AML-193 (cell line): ENCODE measurements around the gene CTDSP2.
A peak's percentile ranks its signal among the peaks of the same experiment; 100 is the strongest.
"Not testable (repeated sequence)": the region's sequence is repeated elsewhere in the genome, so short reads cannot be mapped to it uniquely, and the experiment has no call there.

ENCODE experiments used
- DNase-seq, 2 experiments: peaks; one replicate each; lab custom pipeline; 2025; lab: John Stamatoyannopoulos, UW

Gene CTDSP2

DNA sequence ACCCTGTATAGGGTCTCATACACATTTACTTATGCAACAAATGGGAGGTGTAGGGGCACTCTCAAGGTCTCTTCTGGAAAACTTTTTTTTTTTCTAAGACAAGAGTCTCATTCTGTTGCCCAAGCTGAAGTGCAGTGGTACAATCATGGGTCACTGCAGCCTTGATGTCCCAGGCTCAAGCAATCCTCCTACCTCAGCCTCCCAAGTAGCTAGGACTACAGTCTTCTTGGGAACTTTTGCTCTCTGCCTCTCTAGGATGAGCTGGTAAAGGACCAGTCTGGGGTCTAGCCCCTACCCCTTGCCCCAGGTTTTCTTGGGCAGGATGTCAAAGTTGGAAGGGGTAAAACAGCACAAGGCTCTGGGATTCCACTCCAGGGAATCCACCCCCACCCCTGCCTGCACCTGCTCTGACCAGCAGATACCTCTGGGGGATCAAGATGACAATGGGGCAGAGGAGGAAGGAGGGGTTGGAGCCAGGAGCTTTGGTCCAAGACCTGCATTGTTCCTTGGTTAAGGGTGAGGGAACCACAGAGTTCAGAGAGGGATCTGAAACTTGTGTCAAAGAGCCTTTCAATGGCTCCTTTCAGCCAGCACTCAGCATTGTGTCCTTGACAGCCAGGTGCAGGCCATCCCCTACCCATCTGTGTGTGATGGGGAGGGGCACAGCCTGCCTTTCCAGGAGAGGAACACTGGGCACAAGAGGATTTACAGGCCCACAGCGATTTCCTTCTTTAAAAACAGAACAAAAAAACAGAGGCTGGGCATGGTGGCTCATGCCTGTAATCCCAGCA is 12.2 kb downstream of the CTDSP2 start:
- no peak for DNase-seq

DNA sequence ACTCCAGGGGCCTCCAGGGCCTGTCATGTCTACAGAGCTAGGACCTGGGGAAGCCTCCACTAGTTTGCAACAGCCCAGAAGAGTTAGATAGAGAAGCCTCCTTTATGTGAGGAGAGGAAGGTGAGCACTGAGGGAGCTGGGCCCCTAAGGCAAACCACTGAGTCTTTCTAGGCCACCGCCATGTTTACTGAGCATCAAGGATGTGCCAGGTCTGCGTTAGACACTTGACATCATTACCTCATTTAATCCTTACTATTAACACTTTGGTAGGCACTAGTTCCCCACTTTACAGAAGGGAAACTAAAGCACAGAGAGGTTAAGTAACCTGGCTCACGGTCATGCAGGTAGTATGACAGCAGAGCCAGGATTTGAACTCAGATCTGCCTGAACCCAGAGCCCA is 12.9 kb downstream of the CTDSP2 start:
- no peak for DNase-seq

DNA sequence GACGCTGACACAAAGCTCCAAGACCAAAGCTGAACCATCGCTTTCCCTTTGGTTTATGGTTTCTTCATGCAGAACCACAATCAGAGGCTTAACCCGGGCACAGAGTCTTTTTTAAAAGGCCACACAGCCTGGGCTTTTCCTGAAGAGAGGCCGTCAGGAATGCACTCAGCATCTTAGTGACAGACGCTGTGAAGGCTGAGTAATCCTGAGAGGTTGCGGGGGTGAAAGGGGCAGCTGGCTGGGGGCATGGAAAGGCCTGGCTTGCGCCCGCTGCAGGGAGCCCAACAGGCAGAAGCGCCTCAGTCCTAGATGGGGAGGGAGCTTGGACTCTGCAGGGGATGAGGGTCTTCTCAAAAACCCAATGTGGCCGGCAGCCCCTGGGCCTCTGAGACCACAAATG is 13.6 kb downstream of the CTDSP2 start:
- no peak for DNase-seq

DNA sequence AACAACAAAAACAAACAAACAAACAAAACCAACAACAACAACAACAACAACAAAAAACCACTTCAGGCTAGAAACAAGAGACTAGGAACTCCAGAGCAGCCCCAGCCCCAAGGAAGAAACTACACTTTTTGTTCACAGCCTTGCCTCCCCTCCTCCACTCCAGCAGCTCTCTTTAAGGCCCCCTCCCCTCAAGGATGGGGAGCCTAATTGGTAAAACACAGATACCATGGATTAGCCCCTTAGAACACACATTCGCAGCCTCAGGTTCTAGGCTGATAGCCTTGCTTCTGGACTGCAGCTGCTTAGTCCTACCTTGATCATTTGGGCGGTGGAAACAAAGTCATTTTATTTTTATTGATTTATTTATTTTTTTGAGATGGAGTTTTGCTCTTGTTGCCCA is 16.1 kb downstream of the CTDSP2 start:
- no peak for DNase-seq

DNA sequence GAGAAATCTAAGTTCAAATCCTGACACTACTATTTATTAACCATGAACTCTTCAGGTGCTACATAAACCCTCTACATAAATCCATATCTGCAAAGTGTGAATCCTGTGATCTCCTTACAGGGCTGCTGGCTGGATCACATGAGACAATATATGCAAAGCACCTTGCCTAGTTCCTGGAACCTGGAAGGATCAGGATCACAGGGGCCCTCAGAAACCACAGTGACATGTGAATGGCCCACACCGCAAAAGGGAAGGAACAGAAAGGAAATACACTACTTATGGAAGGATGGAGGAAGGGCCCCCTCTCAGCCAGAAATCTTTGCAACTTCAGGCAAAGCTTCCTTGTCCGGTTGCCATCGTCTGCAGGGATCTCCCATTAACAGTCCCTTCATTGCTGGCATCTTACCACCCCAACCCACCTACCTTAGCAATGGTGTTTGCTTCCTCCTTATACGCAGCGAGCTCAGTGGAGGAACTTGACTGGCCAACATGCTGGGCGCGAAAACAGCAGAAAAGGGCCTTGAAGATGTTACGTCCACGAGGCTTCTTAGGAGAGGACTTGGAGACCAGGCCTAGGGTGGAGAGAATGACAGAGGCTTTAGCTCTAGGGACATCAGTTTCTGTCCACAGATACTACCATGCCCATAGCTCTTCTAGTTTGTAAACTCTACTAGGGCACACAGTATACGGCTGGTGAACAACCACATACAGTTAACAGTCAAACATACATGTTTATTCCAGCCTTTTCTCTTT is 17.3 kb downstream of the CTDSP2 start:
- DNase-seq = no peak

DNA sequence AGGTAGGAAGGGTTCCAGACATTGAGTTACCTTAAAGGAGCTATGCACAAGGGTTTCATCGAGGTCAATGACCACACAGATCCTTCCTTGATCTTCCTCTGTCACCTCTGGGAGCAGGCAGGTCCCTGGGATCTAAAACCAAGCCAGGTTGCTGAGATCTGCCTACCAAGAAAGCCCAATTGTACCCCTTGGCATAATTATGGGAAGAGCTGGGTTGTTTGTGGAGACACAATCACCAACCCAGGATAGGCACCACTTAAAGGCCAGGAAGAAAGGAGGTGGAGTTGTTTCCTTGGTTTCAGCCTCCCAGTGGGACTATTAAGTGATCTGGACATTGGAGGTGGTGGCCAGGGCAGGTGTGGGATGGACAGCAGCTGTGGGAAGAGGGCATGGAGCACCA is 19.6 kb downstream of the CTDSP2 start:
- no peak for DNase-seq

DNA sequence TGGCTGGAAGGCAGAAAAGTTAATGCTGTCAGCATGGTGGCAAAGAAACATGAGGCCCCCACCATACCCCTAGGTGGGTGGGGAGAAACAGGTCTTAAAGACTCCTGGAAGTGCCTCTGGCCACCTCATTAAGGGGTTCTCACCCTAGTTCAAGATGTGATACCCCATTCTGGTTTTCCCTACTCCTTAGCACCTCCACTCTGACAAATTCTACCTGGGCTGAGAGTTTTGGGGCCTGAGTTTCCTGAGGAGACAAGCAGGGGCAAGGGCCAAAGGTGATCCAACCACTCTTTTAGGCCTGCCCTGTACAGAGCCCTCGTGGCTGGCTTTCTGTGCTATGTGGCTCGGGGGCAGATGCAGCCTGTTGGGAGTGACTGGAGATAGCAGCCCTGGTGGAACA is 20.1 kb downstream of the CTDSP2 start:
- DNase-seq = no peak

DNA sequence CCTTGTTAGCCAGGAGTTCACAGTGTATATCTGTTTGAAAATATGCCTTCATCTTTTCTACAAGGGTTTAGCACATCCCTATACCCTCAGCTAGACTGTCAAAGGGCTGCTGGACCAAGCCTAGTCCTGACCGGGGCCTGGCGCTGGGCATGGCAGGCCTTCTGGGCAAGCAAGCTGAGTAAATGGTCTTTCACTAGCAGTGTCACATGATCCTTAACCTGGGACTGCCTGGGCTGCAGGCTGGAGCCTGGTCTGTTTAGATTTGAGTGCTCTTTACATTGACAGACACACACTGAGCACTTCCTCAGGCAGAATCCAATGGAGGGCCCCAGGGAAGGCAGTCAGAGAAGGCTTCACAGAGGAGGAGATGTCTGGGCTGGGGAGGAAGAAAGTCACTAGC is 21.1 kb downstream of the CTDSP2 start:
- DNase-seq = no peak

DNA sequence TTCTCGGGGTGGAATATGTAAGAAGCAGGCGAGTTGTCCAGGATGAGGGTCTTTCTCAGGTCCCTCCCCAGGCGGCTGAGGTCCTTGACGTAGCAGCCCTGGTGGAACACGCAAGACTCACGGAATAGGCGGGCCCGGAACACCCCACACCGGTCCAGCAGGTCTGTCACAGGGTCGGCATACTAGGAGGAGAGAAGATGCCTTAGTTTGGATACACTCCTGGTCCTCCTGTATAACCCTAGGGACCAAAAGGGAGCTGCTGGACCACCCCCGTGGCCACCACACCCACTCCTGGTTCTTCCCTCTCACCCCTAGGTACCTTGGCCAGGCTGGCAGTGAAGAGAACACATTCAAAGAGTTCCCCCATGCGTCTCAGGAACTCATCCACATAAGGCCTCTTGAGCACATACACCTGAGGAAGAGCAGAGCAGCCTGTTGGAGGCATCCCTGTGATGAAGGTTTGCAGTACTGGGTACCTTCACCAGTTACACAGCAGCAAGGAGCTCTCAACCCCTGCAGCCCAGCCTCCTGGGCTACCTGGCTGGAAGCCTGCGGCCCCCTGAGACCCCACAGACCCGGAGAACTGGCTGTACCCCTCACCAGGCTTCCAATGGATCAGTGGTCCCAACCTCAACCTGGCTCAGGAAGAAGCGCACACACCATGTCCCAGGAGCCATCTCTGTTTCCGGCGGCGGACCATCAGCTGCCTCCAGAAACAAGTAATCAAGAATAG is 22.5 kb downstream of the CTDSP2 start:
- DNase-seq = no peak

DNA sequence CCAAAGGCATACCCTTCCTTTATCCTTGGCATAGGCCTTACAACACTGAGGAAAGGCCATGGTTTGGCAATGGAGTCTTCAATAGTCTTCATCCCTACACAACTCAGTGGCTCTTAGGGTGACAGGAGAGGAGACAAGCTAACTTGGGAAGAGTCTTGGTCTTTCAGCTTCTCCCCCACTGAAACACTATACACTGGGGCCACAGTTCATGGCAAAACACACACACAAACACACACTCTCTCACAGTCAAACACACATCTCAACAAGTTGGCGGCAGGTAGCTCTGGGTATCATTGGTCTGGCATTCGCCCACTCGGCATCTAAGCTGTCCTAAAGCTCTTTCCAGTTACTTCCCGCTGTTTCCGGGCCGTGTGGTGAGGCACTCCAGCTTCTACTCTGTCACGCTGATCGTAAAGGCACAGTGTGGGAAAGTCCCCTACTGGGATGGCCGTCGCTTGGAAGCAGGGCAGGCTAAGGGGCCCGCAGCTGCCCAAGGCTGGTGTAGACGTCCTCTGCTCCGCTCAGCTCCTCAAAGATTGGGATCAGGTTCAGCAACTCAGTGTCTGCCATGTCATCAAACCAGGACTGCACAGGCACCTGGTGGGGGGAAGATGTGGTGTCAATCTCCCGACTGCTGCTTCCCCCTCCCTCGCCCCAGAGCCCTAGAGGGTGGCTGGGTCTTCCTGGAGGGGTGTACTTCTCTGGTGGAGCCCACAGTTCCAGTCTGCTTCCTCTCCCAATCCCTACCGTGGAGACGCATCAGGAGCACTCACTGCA is 23.2 kb downstream of the CTDSP2 start:
- DNase-seq = no peak

DNA sequence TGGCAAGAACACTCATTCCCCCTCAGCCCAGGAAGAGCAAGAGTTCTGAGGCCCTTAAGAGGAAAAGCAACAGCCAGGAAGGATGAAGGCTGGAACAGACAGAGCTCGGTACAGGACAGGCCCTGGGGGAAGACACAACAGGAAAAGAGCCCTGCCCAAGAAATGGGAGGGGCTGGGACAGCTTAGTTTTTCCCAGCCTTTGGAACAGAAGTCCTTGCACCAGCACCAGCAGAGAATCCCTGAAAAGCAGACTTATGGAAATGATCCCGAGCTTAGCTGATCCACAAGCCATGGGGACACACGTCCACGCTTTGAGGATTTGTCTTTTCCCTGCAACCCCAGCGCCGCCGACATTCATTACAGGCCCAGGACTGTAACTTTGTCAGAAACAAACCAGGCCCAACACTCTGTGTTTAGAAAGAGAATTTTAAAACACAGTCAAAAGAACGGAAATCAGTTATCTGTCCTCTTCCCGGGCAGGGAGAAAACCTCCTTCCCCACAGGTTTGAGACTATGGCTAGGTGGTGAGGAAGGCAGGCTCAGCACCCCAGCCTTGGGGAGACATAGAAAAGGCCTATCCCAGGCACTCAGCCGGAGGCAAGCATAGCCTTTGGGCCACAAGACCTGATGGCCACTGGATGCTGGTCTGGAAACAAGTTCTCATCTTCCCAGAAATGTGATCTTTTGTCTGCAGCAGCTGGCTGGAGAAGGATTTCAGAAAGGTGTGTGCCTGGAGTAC is 24.0 kb downstream of the CTDSP2 start:
- DNase-seq = no peak

DNA sequence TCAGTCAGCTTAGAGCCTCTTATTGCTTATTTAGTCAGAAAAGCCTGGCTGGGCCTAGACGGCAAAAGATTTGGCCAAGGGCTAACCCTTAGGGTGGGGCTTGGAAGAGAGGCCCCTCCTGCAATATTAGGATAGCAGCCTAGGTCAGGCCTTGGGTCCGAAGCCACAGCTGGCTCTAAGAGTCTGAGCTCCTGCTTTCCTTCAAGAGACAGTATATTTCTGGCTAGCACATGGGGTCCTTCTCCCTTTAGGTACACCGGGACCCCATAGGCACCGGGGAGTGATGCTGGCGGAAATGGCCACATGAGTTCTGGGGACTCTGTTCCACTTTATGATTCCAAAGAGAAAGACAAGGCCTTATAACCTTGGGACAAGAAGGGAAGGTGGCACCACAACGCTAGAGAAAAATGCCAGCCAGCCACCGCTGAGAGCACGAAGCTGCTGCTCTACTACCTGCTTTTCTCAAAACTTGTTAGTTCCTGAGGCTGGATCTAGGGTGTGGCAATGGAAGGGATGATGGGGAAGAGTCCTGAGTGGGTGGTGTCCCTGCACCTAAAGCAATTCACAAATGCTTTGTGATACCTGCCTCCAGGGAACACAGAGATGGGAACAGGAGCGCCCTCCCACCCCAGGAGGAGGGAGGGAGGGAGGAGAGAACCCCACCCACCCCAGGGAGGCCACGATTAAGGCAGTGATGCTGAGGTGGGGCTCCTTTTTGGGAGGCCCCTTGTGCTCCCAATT is 24.9 kb downstream of the CTDSP2 start:
- no peak for DNase-seq

DNA sequence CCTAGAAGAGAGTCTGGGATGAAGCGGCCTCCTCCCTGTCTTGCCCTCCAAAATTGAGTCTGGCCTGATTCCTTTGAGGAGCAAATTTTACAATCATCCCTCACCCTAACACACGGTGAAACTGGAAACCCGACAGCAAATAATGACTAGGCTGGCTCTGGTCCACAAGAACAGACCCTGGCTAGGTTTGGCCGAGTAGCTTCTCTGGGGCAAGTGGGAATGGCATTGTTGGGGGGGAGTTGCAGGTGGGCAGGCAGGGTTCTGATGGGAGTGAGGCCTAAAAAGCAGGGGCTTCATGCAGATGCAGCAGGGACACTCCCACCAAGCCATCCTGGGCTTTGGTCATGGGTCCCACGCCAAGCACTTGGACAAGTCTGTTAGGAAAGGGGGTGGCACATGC is 25.5 kb downstream of the CTDSP2 start:
- not testable (repeated sequence) for DNase-seq

DNA sequence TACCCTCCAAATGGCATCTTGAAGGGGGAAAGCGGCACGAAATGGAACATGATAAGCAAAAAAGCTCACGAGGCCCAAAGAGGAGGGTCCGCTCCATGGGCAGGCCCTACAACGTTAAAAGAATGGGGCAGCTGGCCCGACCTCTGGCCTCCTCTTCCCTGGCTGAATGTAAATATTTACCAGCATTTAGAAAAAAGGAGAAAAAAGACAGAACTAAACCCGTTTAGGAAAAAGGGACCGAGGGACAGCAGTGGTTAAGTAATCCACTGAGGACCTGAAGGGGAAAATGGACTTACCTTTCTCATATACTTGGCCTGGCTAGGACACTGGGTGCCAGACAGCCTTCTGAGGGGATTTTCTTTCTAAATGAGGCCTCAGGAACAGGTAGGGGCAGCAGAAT is 26.4 kb downstream of the CTDSP2 start:
- DNase-seq = not testable (repeated sequence)

DNA sequence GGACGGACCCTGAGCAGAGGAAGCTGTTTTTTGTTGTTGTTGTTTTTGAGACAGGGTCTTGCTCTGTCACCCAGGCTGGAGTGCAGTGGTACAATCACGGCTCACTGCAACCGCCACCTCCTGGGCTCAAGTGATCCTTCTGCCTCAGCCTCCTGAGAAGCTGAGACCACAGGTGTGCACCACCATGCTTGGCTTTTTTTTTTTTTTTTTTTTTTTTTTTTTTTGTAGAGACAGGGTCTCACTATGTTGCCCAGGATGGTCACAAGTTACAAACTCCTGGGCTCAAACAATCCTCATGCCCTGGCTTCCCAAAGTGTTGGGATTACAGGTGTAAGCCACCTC is 28.6 kb downstream of the CTDSP2 start:
- DNase-seq = not testable (repeated sequence)

DNA sequence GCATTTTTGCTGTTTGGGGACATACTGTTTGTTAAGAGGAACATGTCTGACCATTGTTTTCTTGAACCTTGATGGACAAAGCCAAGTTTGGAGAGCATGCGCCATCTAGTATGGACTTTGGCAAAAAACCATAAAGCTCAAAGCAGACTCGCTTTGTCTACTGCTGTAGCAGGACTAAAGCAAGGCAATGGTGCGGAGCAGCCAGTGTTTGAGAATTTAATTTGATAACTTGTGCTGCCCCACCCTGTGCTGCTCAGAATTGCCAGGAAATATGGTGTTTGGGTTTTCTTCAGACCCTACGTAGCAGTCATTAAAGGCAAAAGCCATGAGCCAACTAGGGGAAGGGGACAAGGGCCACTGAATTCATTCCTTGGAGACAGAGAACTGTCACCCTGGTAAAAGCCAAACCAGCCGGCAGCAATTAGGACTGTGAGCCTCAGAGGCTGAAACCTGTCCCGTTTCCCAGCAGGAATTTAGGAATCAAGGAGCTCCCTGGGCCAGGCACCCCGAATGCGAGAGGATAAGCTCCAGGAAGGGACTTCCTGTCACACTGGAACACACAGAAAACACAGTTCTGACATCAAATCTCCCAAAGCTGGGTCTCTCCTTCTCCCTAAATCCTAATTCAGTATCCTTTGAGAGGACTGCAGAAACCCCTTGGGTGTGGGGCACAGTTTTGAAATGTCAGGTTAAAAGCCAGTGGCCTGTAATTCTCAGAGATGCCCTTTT is 29.1 kb downstream of the CTDSP2 start:
- DNase-seq = no peak

DNA sequence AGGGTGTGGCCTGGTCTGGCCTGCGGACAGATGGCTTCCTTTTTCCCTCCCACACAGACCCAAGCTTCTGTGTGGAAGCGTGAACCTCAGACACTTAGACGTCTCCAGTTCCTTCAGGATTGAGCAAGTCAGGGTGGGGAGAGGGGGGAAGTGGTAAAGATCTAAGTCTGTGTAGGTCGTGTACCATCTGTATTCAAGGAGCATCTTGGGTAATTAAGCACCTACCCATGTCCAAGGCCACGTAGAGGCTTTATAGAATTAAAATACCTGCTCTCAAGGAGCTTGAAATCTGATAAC is 29.7 kb downstream of the CTDSP2 start:
- peak; percentile 58 to 67 for DNase-seq

DNA sequence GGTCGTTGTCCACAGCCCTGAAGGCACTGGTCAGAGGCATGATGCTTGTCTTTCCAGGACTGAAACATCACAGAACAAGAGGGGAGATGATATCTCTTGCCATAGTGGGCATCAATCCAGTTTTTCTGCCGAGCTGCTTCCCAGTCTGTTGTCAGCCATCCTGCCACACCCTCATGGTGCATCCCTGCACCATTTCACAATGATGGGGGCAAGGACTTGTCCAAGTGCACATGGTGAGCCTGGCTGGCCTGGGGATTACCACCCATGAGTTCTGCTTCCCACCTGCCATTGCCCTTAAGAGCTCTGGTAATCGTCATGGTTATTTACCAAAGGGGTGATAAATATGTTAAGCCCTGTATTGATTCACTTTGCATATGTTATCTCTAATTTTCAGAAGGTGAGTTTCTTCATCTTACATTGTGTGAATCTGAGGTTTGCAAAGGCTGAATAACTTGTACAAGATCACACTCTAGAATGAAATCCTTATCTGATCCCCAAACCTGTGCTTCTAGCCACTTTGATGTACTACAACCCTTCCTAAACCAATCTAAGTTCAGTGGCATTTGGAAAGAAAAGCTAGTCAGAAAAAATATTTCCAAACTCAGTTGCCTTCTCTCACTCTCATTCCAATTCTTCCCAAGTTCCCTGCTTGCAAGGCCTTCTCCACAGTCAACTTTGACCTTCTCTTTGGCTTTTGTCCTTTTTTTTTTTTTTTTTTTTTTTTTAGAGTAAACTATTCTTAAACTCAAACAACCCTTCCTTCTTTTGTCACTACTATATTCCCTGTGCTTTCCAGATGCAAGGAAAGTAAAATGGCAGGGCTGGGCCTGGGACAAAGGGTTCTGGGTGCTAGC is 30.3 kb downstream of the CTDSP2 start:
- DNase-seq = no peak
